ENCODE results near the gene TMIGD1.
A peak's percentile ranks its signal among the peaks of the same experiment; 100 is the strongest.
"Not testable (repeated sequence)": the region's sequence is repeated elsewhere in the genome, so short reads cannot be mapped to it uniquely, and the experiment has no call there.

Gene TMIGD1

DNA sequence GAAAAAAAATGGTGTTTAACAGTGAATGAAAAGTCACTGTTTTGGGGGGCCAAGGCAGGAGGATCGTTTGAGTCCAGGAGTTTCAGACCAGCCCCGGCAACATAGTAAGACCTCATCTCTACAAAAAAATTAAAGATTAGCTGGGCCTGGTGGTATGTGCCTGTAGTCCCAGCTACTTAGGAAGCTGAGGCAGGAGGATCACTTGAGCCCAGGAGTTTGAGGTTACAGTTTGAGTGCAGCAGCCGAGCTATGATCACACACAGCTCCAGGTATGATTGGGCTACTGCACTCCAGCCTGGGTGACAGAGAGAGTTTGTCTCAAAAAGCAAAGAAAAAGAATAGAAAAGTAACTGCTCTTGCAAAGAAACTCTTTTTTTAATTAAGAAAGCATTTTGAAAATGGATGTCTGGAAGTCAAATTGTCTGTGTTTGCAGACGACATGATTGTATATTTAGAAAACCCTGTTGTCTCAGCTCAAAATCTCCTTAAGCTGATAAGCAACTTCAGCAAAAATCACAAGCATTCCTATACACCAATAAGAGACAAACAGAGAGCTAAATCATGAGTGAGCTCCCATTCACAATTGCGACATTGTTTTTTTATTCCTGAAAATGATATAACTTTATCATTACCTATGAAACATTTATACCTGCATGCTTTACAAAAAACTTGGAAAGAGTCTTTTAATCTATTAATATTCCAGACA lies 24.4 kb upstream of the TMIGD1 start:
- DNase-seq = no peak

DNA sequence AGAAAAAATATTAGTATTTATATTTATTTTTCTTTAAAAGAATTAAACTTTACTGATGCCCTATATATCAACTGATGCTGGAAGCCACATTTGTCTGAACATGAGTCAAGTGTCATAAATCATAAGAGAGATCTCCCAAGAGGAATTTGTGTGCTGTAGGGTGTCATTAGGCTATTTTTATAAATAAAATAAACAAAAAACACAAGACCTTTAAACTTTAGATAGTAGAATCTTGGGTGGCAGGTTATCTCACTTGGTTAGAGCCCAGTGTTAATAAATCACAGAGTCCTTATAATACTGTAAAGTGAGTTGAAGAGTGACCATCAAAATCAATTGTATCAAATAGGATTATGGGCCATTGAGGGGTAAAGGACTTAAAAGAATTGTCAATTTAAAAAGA lies 23.6 kb upstream of the TMIGD1 start:
- no peak for DNase-seq

DNA sequence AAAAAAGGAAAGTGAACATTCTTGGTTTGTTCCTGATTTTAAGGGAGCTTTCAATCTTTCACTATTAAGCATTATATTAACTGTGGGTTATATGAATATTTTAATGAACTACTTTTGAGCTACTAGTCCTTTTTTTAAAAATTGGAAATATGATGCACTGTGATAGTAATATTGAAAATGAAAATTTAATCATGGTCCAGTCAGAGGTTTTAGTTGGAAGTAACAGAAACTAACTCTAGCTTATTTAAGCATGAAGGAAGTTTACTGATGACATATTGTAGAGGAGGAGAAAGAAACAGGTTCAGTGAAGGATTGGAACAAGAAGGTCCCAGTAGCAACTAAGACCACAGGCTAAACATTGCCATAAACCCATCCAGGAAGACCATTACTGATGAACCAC lies 20.8 kb upstream of the TMIGD1 start:
- no peak for DNase-seq

DNA sequence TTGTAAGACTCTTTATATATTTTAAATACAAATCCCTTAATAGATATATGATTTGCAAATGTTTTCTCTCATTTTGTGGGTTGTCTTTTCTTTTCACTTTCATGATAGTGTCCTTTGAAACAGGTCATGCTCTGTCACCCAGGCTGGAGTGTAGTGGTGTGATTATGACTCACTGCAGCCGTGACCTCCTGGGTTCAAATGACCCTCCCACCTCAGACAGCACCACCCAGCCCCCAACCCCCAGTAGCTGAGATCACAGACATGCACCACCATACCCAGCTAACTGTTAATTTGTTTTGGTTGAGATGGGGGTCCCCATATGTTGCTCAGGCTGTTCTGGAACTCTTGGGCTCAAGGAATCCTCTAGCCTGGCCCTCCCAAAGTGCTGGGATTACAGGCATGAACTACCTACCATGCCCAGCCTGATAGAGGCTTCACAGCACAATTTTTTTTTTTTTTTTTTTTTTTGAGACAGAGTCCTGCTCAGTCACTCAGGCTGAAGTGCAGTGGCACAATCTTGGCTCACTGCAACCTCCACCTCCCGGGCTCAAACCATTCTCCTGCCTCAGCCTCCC lies 18.5 kb upstream of the TMIGD1 start:
- no peak for DNase-seq

DNA sequence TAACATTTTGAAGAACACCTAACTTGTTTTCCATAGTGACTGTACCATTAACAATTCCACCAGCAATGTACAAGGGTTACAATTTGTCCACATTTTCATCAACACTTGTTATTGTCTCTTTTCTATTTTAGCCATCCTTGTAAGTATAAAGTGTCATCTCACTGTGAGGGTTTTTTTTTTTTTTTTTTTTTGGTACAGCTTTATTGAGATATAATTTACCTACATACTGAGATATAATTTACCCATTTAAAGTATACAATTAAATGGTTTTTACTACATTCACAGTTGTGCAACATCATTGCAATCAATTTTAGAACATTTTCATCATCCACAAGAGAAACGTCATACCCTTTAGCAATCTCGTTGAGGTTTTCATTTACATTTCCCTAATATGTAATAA lies 17.9 kb upstream of the TMIGD1 start:
- DNase-seq = no peak

DNA sequence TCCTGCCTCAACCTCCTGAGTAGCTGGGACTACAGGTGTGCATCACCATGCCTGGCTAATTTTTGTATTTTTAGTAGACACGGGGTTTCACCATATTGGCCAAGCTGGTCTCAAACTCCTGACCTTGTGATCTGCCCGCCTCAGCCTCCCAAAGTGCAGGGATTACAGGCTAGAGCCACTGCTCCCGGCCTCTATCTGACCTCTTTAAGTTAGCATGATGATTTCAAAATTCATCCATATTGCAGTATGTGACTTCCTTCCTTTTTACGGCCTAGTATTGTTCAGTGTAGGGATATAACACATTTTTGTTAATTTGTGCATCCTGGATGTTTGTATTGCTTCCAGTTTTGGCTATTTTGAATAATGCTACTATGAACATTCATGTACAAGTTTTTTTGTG lies 17.4 kb upstream of the TMIGD1 start:
- DNase-seq = not testable (repeated sequence)

DNA sequence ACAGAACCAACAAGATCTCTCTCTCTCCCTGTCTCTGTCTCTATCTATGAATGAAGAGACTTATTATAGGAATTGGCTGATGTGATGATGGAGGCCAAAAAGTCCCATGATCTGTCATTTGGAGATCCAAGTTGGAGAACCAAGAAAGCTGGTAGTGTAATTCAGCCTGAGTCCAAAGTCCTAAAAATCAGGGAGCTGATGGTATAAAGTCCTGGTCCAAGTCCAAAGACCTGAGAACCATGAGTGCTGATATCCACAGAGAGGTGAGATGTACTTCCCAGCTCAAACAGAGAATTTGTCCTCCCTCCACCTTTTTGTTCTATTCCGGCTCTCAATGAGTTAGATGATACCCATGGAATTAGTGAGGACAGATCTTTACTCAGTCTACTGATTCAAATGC lies 15.4 kb upstream of the TMIGD1 start:
- DNase-seq = no peak

DNA sequence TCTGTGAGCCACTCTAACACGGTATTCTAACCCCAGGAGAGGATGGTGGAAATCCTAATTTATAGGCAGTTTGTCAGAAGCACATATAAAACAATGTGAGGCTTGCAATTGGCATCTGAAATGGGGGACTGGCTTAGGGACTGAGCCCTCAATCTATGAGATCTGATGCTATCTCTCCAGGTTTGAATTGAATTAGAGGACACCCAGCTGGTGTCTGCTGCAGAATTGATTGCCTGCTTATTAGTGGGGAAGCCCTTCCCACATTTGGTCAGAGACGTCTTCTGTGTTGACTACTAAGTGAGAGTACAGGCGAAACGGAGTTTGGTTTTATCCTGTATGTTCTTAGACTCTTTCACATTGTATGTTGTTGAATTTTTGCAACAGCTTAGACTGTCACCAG lies 13.6 kb upstream of the TMIGD1 start:
- no peak for DNase-seq

DNA sequence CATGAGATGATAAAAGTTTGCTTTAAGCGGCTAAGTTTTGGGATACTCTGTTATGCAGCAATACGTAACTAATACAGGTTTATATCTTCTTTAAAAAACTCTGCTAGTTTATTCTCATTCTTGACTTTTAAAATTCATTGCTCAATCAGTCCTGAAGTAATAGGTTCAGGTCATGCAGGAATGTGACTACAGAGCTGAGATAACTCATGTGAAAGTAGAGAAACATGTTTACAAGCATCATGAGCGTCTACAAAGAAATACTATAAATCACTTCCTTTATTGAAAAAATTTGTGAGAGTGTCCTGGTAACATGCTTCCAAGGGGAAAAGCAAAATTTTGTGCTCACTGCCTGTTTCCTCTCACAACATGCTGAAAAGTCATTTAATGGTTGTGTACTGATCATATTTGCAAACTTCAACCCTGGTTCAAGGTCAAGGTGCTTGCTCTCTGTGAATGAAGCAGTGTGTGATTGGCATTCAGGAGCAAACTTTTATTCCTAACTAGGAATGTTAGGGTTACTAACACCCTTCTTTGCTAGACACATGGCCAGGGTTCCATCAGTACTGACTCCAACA lies 12.5 kb upstream of the TMIGD1 start:
- no peak for DNase-seq

DNA sequence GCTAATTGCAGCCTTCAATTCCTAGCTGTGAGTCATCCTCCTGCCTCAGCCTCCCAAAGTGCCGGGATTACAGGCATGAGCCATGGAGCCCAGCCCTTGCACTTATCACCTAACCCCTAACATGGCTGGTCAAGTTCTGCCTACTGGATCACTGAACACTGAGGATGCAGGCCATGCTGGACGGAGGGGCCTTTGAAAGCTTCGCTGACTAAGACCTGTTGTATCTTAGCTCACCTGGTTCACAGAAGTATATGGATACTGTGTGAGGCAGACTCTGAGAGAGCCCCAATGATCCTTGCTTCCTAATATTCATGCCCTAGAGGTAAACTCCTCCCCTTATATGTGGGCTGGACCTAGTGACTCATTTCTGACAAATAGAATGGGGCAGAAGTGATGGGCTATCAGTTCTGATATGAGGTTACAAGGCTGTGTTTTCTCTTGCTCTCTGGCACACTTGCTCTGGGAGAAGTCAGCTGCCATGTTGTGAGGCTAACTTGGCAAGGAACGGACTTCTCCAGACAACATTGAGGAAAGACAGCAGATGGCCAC lies 11.7 kb upstream of the TMIGD1 start:
- no peak for DNase-seq

DNA sequence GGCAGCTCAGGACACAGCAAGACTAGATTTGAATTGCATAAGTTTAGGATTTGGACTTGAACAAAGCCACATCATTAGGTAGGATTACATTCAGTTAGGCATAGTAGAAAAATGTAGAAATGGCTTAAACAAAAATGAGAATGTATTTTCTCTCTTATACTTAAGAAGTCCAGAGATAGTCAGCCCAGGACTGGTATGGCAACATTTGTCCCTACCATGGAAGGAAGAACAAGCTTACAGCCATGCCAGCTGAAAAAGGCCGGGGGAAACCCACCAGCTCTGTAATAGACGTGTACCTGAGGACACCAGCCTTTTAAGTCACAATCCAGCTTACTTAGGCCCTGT lies 11.2 kb upstream of the TMIGD1 start:
- DNase-seq = no peak

DNA sequence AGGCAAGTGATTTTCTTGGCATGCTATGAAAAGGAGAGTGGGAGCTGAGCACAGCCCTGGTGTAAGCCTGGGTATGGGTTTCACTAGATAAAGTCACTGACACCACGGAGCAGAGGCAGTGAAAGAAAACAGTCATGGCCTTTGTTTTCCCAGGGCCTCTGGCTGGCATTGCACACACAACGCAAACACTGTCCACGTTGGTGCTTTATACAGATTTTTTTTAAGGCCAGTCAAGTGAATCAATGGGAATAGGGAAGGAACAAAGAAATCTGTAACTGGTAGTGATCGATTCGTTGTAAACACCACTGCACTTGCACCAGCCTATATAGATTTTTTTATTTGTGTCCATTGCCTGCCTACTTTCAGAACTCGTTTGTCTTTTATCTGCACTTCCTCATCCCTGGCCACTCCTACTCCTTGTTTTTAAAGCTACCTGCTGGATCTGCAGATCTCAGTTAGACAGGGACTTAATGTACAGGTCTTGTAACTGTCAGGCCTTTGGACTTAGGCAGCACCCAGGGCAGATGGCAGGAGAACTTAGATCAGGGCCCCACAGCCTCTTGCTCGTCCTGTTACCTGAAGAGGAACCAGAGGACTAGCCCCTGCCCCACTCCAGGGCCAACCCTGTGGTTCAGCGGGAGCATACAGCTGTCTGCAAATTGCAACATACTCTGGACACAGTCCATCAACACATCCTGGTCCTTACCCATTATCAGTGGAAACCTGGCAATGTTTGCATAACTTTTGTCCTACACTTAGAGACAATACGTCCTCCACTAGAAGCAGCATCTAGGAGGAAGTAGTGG lies 10.6 kb upstream of the TMIGD1 start:
- peak; percentile 84 for DNase-seq

DNA sequence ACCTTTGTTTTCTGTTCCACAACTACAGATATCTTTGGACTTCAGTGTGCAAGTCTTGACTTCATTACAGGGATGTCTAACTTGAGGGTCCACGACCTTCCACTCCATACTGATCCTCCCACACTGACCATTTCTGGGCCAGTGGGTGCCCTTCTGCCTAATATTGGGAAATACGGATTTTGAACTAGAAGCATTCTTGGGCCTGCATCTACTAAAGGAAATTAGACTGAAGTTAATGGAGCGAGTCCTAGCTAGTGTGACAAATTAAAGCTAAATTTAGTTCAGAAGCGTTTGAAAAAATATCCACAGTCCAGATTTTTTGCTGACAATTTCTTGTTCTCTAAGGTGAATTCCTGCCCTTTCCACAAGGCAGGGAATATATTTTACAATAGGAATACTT lies 9.9 kb upstream of the TMIGD1 start:
- no peak for DNase-seq

DNA sequence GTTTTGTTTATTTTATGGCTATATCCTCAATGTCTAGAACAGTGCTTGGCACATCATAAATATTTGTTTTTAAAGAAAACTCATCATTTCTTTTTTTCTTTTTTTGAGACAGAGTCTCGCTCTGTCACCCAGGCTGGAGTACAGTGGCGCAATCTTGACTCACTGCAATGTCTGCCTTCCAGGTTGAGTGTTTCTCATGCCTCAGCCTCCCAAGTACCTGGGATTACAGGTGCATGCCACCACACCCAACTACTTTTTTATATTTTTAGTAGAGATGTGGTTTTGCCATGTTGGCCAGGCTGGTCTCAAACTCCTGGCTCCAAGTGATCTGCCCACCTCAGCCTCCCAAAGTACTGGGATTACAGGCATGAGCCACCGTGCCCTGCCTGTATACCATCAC lies 9.4 kb upstream of the TMIGD1 start:
- DNase-seq = not testable (repeated sequence)

DNA sequence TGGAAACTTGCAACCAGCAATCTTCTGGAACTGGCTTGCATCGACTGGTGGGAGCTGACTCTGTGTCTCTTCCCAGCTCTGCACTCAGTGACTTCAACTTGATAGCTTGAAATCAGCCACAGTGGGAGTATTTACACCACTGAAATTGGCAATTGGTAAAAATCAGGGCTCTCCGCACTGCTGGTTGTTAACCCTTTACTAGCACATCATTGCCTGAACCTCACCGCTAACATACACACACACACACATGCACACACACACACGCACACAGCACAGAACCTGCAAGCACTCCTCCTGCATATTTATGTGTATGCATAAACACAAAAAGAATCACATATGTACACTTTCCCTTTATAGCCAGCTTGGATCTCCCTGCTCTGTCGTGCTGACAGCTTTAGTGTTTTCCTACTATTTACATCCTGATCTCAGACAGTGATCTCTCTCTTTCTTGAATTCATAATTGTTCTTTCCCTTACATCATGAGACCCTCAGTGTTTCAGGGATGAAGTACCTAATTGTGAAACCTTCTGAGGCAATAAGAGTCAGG lies 7.9 kb upstream of the TMIGD1 start:
- no peak for DNase-seq

DNA sequence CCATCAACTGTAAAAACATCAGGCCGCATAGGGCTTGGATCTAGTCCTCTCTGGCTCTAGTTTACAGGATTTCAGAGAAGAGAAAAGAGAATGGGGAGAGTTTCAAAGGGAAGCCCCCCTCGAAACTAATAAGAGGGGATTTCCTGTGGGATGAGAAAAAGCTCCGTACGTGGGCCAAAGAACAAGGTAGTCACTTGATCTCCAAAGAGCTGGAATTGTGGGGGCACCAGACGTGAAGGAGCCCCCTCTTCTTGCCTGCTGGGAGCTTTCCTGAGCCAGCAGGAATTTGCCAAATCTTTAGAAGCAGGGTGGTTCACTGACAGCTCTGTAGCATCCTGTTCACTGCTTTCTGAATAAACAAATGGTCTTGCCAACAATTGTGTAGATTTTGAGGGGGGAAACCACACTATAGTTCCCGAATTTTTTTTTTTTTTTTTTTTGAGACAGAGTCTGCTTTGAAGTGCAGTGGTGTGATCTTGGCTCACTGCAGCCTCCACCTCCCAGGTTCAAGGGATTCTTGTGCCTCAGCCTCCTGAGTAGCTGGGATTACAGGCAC lies 7.0 kb upstream of the TMIGD1 start:
- DNase-seq = no peak

DNA sequence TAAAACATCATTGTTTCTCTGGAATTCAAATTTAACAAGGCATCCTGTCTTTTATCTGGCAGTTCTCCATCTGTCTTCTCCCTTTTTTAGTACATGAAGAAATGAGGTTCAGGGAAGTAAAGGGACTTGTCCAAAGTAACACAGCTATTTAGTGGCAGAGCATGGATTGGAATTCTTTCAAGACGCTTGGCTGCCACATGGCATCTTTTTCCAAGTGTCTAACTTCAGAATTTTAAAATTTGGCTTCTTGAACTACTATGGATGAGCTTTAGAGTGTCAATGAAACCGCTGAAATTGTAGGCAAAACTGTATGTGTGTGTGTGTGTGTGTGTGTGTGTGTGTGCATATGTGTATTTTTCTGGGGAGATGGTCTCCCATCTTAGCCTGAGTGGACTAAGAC lies 5.2 kb upstream of the TMIGD1 start:
- no peak for DNase-seq

DNA sequence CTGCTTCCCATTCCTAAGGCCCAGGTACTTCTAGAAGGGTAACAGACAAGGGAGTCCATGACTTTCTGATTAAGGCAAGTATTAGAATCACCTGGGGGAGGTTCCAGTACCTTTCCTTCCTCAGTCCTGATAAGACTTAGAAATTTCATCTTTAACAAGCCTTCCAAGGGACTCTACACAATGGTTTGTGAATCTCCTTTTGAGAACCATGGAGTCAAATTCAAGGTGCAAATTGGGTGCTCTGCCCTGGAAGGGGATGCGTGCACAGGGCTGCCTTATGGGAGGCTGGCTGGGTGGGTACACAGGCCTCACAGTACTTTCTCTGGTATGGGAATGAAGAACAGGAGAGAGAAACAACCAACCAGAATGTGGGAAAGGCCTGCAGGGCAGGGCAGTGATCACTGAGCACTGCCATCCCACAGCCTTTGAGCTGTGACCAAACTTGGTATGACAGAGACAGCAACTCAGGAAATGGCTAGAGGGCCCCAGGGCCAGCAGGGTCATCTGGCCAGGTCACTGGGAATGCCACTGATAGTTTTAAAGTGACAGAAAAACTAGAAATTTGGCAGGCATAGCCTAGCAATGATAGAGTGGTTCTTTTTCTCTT lies 3.6 kb upstream of the TMIGD1 start:
- no peak for DNase-seq

DNA sequence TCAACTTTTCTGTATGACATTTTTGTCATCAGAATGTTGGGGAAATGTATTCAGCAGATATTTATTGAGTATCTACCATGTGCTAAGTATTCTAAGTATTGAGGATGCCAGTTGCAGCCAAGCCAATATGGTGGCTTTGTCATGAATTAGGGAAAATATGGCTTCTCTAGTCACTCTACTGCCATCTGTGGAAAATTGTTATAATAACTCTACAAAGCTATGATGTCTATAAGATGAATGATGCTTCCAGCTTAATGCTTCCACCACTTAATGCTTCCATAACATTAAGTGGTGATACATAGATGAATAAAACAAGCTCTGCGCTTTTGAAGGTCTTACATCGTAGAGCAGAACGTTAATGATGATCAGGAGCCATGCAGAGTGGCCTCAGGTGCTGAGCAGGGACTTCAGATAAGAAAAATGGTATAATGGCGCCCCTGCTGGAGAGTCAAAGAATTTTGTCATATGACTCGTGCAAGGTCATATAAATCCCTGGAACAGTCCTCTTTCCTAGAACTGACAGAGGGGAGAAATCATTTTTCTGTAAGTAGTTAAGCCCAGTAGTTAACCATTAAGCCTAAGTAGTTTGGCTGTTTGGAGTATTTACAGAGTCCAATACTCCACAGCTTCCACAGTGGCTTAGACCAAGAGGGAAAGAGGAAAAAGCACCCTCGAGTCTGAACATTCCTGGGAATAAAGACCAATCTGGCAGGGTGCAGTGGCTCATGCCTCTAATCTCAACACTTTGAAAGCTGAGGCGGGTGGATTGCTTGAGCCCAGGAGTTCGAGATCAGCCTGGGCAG lies 2.7 kb upstream of the TMIGD1 start:
- DNase-seq = no peak

DNA sequence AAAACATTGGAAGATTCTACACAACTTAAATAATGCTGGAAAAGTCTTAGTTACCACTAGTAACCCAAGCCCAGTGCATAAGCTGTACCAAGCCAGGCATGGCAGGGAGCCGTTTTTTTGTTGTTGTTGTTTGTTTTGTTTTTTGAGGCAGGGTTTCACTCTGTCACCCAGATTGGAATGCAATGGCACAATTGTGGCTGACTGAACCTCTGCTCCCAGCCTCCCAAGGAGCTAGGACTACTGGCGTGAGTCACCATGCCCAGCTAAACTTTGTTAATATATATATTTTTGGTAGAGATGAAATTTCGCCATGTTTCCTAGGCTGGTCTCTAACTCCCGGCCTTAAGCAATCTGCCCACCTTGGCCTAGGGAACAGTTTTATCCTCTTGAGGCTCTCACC lies 564 bp upstream of the TMIGD1 start:
- no peak for DNase-seq

DNA sequence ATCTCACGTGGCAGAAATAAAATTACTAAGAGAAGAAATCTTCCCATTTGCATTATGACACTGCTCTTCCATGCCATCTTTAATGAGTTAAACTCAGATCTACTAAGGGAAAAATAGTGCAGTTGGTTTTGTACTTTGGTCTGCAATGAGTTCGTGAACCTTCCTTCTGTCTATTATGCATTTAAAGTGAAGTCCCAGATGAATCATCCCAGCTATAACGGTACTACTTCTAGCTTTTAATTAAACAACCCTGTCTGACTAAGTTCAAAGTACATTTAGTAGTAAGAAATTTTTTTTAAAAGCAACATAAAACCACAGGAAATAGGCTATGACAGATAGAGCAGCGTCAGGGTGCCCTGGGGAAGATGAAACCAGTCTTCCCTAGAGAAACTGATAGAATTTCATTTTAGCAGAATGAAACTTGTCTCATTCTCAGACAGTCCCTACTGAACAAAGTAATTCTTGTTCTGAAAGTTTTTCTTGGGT lies 1.8 kb downstream of the TMIGD1 start:
- no peak for DNase-seq

DNA sequence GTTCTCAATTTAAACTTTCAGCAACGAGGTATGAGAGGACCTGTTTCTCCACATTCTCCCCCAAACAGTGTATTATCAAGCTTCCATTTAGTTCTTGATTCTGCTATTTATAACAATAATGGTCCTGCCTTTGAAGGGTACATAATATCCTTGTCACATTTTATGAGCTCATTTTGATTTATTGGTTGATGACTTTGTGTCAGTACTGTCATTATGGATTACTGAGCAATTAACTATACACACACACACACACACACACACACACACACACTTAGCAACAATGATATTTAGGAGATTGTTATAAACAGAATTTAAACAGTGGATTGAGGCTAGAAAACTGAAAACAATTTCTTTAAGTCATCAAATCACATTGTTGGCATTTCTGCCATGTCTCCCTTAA lies 7.0 kb downstream of the TMIGD1 start:
- no peak for DNase-seq
